SH-SY5Y (cell line): ENCODE data around the gene PTGR1.

Experiments
- GATA2 ChIP-seq: IDR thresholded peaks from 2 replicates; pipeline ENCODE4 v1.6.1; 2011; ENCODE audit warnings: mild to moderate bottlenecking, low read depth, low read length
- GATA3 ChIP-seq: IDR thresholded peaks from 2 replicates; pipeline ENCODE4 v1.6.1; 2011; ENCODE audit warnings: low read depth, mild to moderate bottlenecking, low read length, moderate library complexity

DNA sequence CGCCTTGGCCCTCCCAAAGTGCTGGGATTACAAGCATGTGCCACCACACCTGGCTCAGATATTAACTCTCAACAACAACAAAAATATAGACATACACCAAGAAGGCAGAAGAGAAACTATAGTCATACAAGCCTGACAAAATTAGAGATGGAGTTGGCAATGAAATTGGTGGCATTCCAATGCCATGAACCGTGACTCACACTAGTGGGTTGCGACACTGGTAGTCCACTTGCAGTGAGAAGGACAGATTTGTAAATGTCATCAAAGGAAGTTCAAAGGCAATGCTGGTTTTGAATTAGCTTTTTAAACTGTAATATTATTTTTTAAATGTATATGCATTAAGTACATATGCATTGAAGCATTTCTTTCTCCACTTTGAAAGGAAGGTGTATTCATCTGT lies 23.2 kb upstream of the PTGR1 start:
- TF ChIP-seq GATA2 (no peak), GATA3 (no peak)
